Umbilical cord (tissue), 2 donors: ENCODE measurements around the gene PIAS1. TPM values are rescaled to one million over a fixed set of nuclear protein-coding genes. Genes with fewer than 3 reads are reported as not detected.

ENCODE experiments used
- DNase-seq: peaks from one replicate; pipeline ENCODE4 v3.0.0-alpha.2; 2015; ENCODE audit warnings: low spot score
- total RNA-seq: library from RNA; depleted of rRNA; stranded (reverse); fragments of >200 nt; gene quantifications from one replicate; pipeline ENCODE4 v1.2.3, GENCODE V29; 2014; ENCODE audit warnings: low replicate concordance; ENCODE audit not compliant: insufficient read depth

Gene PIAS1
- total RNA-seq, 1 donor from 2014 or later, result 40.0 TPM

GRCh38 chr15:68203486-68203885 is 149.4 kb downstream of the PIAS1 start:
- no peak for DNase-seq

GRCh38 chr15:68203956-68204355 is 149.8 kb downstream of the PIAS1 start:
- no peak for DNase-seq

GRCh38 chr15:68204361-68204760 is 150.2 kb downstream of the PIAS1 start:
- no peak for DNase-seq

- peak; percentile 83 for DNase-seq
Measured at GRCh38 chr15:68204776-68205557, 150.9 kb downstream of the PIAS1 start, which contains the start of gene CALML4. Gene CALML4 (minus strand): TSS chr15:68205332. CDS start chr15:68205247, 85 bp downstream.

- DNase-seq, result no peak
Measured at GRCh38 chr15:68205558-68205944, 151.4 kb downstream of the PIAS1 start.

- DNase-seq, result peak; percentile 63
Measured at GRCh38 chr15:68205954-68206539, 151.9 kb downstream of the PIAS1 start.

- DNase-seq, result no peak
Measured at GRCh38 chr15:68206711-68207151, 152.6 kb downstream of the PIAS1 start.

- no peak for DNase-seq
Measured at GRCh38 chr15:68207176-68207935, 153.2 kb downstream of the PIAS1 start.

- DNase-seq, result no peak
Measured at GRCh38 chr15:68208136-68208535, 154.0 kb downstream of the PIAS1 start.

- DNase-seq, result no peak
Measured at GRCh38 chr15:68208636-68209240, 154.6 kb downstream of the PIAS1 start.

- no peak for DNase-seq
Measured at GRCh38 chr15:68209272-68209671, 155.2 kb downstream of the PIAS1 start.

- no peak for DNase-seq
Measured at GRCh38 chr15:68209735-68210408, 155.8 kb downstream of the PIAS1 start.

- DNase-seq, result no peak
Measured at GRCh38 chr15:68210409-68210756, 156.3 kb downstream of the PIAS1 start.

GRCh38 chr15:68210821-68211655 is 156.9 kb downstream of the PIAS1 start:
- no peak for DNase-seq

- DNase-seq, result no peak
Measured at GRCh38 chr15:68211656-68212320, 157.7 kb downstream of the PIAS1 start.

- peak; percentile 30 for DNase-seq
Measured at GRCh38 chr15:68213491-68213845, 159.4 kb downstream of the PIAS1 start.

GRCh38 chr15:68213991-68214837 is 160.1 kb downstream of the PIAS1 start:
- DNase-seq, result no peak

- DNase-seq, result peak; percentile 30
Measured at GRCh38 chr15:68214838-68215254, 160.7 kb downstream of the PIAS1 start.

- DNase-seq, result no peak
Measured at GRCh38 chr15:68217341-68217740, 163.2 kb downstream of the PIAS1 start.
